Activated naive CD4-positive, alpha-beta T cell treated with anti-CD3 and anti-CD28 coated beads, Interleukin-2, amount 10 ng/mL, durations not matched to agents 7 days and 5 days (primary cell): ENCODE data around the gene C5orf47.

Experiments used
- CTCF ChIA-PET: fragments of 350-600 bp; sonication (Branson Sonifier 250); formaldehyde crosslinking; loops from one replicate; lab custom pipeline; 2021; ENCODE audit warnings: antibody characterized with exemption; lab: Charles Lee
- DNase-seq: peaks from one replicate; pipeline ENCODE4 v3.0.0-alpha.2; 2020
- H3K27ac Mint-ChIP-seq: one replicate; pipeline ENCODE4 v1.8.0; 2021; ENCODE audit warnings: mild to moderate bottlenecking, moderate library complexity, mixed read lengths
- H3K27me3 Mint-ChIP-seq: one replicate; pipeline ENCODE4 v1.8.0; 2021; ENCODE audit warnings: mild to moderate bottlenecking, mixed read lengths
- H3K36me3 Mint-ChIP-seq: one replicate; pipeline ENCODE4 v1.8.0; 2021; ENCODE audit warnings: mixed read lengths
- H3K4me1 Mint-ChIP-seq: one replicate; pipeline ENCODE4 v1.8.0; 2021; ENCODE audit warnings: mixed read lengths
- H3K4me3 Mint-ChIP-seq: one replicate; pipeline ENCODE4 v1.8.0; 2021; ENCODE audit warnings: mild to moderate bottlenecking, moderate library complexity, mixed read lengths
- H3K9me3 Mint-ChIP-seq: one replicate; pipeline ENCODE4 v1.8.0; 2021; ENCODE audit warnings: mixed read lengths

Gene C5orf47

GRCh38 chr5:174044466-174045254 lies 55.7 kb downstream of the C5orf47 start:
- H3K27ac Mint-ChIP-seq = no peak overlapping the region
- no peaks in the 10 kb centered on the region for H3K36me3 Mint-ChIP-seq
- H3K27me3 Mint-ChIP-seq = peaks cover 3% of the 10 kb centered on the region
- no peaks in the 10 kb centered on the region for H3K9me3 Mint-ChIP-seq
- no peak for DNase-seq
- CTCF ChIA-PET = interaction anchor here (2.6 kb wide), 1 partner anchor 267 kb away, joined by 11 read pairs; no protein-coding TSS in a partner anchor
- H3K4me1 Mint-ChIP-seq = no peaks in the 10 kb centered on the region
- H3K4me3 Mint-ChIP-seq = no peak overlapping the region

GRCh38 chr5:174045470-174046025 lies 56.6 kb downstream of the C5orf47 start, which contains the start of gene NSG2:
Gene NSG2 (plus strand): TSS chr5:174045706. CDS start chr5:174046756, 1,050 bp downstream.
- peak; percentile 65 for DNase-seq
- Mint-ChIP-seq H3K27me3 (peaks cover 3% of the 10 kb centered on the region), H3K4me3 (no peak within 1 kb of the TSS), H3K9me3 (no peaks in the 10 kb centered on the region), H3K27ac (no peak within 1 kb of the TSS), H3K36me3 (no peaks in the 10 kb centered on the region), H3K4me1 (no peaks in the 10 kb centered on the region)
- CTCF ChIA-PET = interaction anchor here (1.1 to 2.6 kb wide), 2 partner anchors 12 to 266 kb away, joined by 7 to 11 read pairs; no protein-coding TSS in a partner anchor

- no peak overlapping the region for H3K27ac Mint-ChIP-seq
- peaks cover 3% of the 10 kb centered on the region for H3K27me3 Mint-ChIP-seq
- no peaks in the 10 kb centered on the region for H3K9me3 Mint-ChIP-seq
- CTCF ChIA-PET = interaction anchor here (1.1 kb wide), 1 partner anchor 11 kb away, joined by 7 read pairs; no protein-coding TSS in a partner anchor
- no peaks in the 10 kb centered on the region for H3K36me3 Mint-ChIP-seq
- H3K4me1 Mint-ChIP-seq = no peaks in the 10 kb centered on the region
- no peak for DNase-seq
- no peak overlapping the region for H3K4me3 Mint-ChIP-seq
Observed at GRCh38 chr5:174046558-174046957, 57.6 kb downstream of the C5orf47 start.

GRCh38 chr5:174047472-174048099 lies 58.6 kb downstream of the C5orf47 start:
- no peak for DNase-seq
- Mint-ChIP-seq H3K4me1 (no peaks in the 10 kb centered on the region), H3K4me3 (no peak overlapping the region), H3K9me3 (no peaks in the 10 kb centered on the region), H3K36me3 (no peaks in the 10 kb centered on the region), H3K27ac (no peak overlapping the region), H3K27me3 (peaks cover 3% of the 10 kb centered on the region)
- CTCF ChIA-PET = no interaction called here

GRCh38 chr5:174052636-174053035 lies 63.7 kb downstream of the C5orf47 start:
- Mint-ChIP-seq H3K4me3 (no peak overlapping the region), H3K9me3 (no peaks in the 10 kb centered on the region), H3K4me1 (no peaks in the 10 kb centered on the region), H3K27me3 (peaks cover under 1% of the 10 kb centered on the region), H3K27ac (no peak overlapping the region), H3K36me3 (no peaks in the 10 kb centered on the region)
- DNase-seq = no peak
- CTCF ChIA-PET = no interaction called here

- Mint-ChIP-seq H3K27ac (no peak overlapping the region), H3K27me3 (peaks cover 10% of the 10 kb centered on the region), H3K4me3 (no peak overlapping the region), H3K4me1 (no peaks in the 10 kb centered on the region), H3K9me3 (no peaks in the 10 kb centered on the region), H3K36me3 (no peaks in the 10 kb centered on the region)
- DNase-seq = no peak
- CTCF ChIA-PET = no interaction called here
Observed at GRCh38 chr5:174053905-174054304, 64.9 kb downstream of the C5orf47 start.
